Cerebellar cortex (tissue), 1 donor: Measurements from ENCODE around the gene ANAPC1.
"Not testable (repeated sequence)": the region's sequence is repeated elsewhere in the genome, so short reads cannot be mapped to it uniquely, and the experiment has no call there.

Source experiments
- DNase-seq: peaks from one replicate; pipeline ENCODE4 v3.0.0-alpha.2; 2015; ENCODE audit warnings: low spot score

ANAPC1 gene

DNA sequence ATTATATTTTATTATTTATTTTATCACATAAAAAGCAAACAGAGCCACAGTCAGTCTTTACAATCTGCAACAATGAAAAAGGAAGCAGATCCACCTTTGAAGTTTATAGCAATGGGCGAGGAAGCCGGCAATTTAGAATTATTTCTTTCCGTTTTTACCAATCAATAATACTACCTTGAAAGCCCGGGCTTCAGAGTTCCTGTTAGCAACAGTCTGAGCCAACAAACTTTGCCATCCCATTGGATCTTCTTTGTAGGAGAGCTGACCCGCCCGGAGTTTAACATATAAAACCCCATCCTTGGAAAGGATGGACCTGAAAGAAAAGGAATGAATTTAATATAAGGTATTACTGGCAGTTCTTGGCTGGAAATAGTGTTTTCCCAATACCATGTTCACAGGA, 101.8 kb downstream of the ANAPC1 start:
- DNase-seq: not testable (repeated sequence)

- DNase-seq: not testable (repeated sequence)
These were observed 102.4 kb downstream of the ANAPC1 start for GRCh38 chr2:111781443-111782094.

DNA sequence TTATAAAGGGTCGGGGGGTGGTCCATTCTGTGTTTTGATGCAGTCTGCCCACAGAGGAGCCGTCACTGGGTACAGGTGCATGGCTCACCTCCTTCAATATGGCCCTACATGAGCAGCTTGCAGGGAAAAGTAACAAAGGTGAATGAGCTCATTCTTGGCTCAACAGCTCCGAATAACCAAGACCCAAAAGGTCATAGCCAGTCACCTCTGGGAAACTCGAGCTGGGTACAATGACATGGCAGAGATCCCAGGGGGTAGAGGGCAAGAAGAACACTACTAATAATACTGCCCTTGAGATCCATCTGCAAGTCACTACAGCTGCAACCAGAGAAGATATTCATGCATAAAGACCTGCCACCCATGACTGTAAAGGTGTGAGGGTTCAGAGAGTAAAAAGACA, 106.8 kb downstream of the ANAPC1 start:
- not testable (repeated sequence) for DNase-seq

DNA sequence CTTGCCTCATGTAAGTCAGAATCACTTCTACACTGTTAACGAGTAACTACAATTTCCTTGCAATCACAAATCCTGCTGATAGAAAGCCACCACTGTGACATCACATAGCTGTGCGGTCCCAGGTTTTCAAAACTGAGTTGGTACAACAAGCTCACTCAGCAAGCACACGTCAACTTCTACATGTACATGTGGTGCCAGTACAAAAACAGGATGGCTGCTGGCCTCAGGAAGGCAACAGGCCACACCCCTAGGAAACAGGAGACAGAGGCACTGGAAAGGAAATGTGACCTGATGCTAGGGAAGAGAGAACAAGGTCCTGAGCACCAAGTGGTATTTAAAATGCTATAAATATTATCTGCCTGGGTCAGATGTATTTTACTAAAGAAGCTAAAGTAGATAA, 107.7 kb downstream of the ANAPC1 start:
- DNase-seq: not testable (repeated sequence)

- not testable (repeated sequence) for DNase-seq
These were observed 111.8 kb downstream of the ANAPC1 start for GRCh38 chr2:111772180-111772579.

GRCh38 chr2:111770916-111771658, 112.9 kb downstream of the ANAPC1 start:
- DNase-seq: not testable (repeated sequence)

DNA sequence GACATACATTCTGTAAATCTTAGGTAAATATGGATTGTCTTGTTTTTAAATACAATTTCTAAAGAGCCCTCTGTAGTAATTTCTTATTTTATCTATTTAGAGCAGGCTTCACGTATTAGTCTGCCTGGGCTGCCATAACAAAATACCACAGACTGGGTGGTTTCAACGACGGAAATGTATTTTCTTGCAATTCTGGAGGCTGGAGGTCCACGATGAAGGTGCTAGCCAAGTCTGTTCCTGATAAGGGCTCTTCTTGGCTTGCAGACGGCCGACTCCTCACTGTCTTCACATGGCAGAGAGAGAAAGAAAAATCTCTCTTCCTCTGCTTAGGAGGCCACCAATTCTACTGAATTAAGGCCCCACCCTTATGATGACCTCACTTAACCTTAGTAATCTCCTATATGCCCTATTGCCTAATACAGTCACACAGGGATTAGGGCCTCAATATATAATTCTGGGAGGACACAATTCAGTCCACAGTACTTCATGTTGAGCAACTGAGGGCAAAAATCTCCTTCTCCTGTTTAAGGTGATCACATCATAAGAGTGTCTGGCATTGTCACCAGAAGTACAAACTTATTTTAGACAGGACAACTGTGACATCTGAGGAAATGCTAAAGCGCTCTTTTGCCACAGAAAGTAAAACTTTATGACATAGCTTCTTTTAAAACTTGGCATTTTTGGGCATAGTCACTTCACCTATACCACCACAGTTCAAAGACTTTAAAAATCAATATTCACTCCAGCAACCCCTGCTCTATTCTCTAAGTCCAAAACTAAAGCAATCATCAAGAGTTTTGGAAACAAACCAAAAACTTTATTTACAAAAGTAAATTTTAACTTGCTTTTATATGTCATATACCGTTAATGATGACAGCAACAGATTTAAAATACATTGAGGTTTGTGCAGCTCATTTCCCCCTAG, 115.5 kb downstream of the ANAPC1 start:
- not testable (repeated sequence) for DNase-seq

GRCh38 chr2:111767087-111767486, 116.9 kb downstream of the ANAPC1 start:
- DNase-seq: not testable (repeated sequence)

DNA sequence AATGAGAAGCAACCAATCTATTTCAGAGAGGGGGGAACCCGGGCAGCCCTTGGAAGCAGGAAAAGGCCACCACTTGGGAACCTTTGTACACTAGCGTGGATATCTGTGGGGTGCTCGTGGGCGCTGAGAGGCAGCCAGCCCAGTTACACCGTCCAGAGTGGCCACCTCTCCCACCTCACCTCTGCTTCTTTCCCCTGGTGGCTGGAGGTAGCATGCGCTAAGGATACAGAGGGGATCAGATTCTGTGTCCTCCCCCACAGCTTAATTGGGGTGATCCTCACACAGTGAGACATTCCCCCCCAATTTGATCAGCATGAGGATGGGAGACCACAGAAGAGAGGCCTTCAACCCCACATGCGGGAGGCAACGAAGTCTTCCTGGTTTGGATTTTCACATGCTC, 117.7 kb downstream of the ANAPC1 start:
- not testable (repeated sequence) for DNase-seq

- not testable (repeated sequence) for DNase-seq
These were observed 119.8 kb downstream of the ANAPC1 start for GRCh38 chr2:111764151-111764550.

- DNase-seq: not testable (repeated sequence)
These were observed 123.2 kb downstream of the ANAPC1 start for GRCh38 chr2:111760697-111761284.

DNA sequence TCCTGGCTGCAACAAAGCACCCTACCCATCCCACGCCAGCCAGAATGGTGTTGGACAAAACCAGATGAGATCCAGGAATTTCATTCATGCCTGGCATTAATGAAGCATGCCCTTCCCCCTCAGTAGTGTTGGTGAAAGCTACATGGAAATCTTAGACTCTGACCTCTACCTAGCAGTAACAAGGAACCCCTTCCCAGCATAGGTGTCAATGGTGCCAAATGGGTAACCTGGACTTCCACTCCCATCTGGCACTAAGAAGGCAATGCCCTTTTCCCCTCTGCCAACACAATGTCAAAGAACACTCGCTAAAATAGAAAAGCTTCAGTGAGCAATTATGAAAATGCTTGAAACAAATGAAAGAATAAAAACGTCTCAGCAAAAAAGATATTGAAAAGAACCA, 131.5 kb downstream of the ANAPC1 start:
- DNase-seq: not testable (repeated sequence)

- not testable (repeated sequence) for DNase-seq
These were observed 133.4 kb downstream of the ANAPC1 start for GRCh38 chr2:111750641-111751040.

- DNase-seq: not testable (repeated sequence)
These were observed 135.6 kb downstream of the ANAPC1 start for GRCh38 chr2:111748429-111748828.

DNA sequence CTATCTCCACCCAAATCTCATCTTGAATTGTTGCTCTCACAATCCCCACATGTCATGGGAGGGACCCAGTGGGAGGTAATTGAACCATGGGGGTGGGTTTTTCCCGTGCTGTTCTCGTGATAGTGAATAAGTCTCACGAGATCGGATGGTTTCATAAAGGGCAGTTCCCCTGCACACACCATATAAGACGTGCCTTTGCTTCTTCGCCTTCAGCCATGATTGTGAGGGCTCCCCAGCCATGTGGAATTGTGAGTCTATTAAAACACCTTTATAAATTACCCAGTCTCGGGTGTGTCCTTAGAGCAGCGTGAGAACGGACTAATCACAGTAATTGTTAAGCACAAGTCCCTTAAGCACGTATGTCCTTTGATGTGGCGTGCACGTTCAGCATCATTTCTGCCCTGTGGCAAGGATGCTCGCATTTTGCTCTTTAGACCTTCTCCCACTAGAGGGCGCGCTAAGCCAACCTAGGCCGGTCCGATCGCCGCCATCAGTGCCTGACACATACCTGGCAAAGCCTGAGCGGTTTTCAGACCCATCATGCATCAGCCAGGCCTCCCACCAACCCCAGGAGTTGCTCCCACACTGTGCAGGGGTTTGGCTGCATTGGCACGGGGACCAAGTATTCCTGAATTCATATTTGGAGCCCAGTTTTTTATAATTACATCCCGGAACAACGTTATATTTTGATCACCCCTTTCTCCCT, 136.4 kb downstream of the ANAPC1 start:
- not testable (repeated sequence) for DNase-seq

DNA sequence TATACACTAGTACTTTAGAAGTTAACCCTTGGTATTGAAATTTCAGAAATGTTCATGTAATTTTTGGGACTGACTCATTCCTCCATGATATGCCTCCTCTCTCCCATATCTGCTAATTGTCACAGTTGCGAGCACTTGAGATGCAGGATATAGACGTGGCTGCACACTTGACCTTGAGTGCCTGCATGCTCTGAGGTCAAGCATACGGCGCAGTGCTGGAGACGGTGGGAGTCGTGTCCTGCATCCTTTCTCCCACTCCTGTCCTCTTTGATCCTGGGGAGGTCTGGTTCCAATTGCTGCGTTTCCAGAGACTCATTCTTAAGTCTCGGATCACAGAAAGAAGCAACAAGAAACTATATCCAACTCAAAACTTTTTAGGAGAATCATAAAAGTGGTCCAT, 139.2 kb downstream of the ANAPC1 start:
- not testable (repeated sequence) for DNase-seq

DNA sequence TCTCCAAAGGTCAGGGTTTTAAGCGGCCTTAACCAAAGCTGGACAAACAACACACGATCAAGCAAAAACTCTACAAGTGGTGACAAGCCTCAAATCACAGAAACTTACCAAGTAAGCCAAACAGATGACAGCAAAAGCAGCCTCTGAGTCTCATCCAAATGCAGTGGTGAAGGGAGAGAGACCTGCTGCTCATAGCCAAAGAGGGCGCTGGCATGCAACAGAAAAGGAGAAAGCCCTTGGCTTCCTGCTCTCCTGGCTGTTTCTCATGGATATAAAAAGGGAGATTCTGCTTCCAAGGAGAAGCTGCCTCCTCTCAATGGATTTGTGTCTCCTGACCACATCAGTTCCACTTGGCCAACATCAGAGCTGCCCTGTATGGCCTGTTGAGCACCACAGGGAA, 142.5 kb downstream of the ANAPC1 start:
- DNase-seq: not testable (repeated sequence)

- DNase-seq: not testable (repeated sequence)
These were observed 147.9 kb downstream of the ANAPC1 start for GRCh38 chr2:111735838-111736721.

DNA sequence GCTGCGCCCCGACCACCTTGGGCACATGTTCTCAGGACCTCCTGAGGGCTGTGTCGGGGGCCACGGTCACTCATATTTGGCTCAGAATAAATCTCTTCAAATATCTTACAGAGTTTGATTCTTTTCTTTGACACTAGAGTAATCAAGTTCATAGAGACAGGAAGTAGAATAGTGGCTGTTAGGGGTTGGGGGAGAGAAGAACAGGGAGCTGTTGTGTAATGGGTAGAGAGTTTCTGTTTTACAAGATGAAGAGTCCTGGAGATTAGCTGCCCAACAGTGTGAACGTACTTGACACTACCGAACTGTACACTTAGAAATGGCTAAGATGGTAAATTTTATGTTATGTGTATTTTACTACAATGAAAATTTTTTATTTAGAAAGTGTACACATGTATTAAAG, 148.6 kb downstream of the ANAPC1 start:
- DNase-seq: not testable (repeated sequence)

GRCh38 chr2:111729812-111730458, 154.1 kb downstream of the ANAPC1 start:
- DNase-seq: not testable (repeated sequence)
